Upper lobe of left lung (tissue), 6 donors: Measurements from ENCODE around the gene IGIP. TPM values are rescaled to one million over a fixed set of nuclear protein-coding genes. Genes with fewer than 3 reads are reported as not detected.
A peak's percentile ranks its signal among the peaks of the same experiment; 100 is the strongest.

Source experiments
- ATAC-seq, 2 donors: fragments of 200-7000 bp; cut with Tn5 transposase; one replicate each; pipeline ENCODE4 v1.9.1; 2022; ENCODE audit warnings: mild to moderate bottlenecking in 2 of 2, moderate library complexity in 2 of 2; ENCODE audit not compliant: low FRiP score in 2 of 2
- DNase-seq, 2 donors: peaks; one replicate each; pipeline ENCODE4 v3.0.0-alpha.2; 2019 to 2020
- H3K27ac ChIP-seq, 4 donors: fragments of 200-600 bp; sonication (generic); one replicate each; pipeline ENCODE4 v1.5.1; 2016 to 2019
- H3K27me3 ChIP-seq, 4 donors: fragments of 200-600 bp; sonication (generic); one replicate each; pipeline ENCODE4 v1.5.1; 2017 to 2019
- H3K36me3 ChIP-seq, 4 donors: fragments of 200-600 bp; sonication (generic); one replicate each; pipeline ENCODE4 v1.5.1; 2016 to 2019
- H3K4me1 ChIP-seq, 4 donors: fragments of 200-600 bp; sonication (generic); one replicate each; pipeline ENCODE4 v1.5.1; 2018 to 2019
- H3K4me3 ChIP-seq, 4 donors: fragments of 200-600 bp; sonication (generic); one replicate each; pipeline ENCODE4 v1.5.1; 2017 to 2019; ENCODE audit warnings: mild to moderate bottlenecking in 2 of 4, moderate library complexity in 1 of 4
- H3K9me3 ChIP-seq, 4 donors: fragments of 200-600 bp; sonication (generic); one replicate each; pipeline ENCODE4 v1.5.1; 2018 to 2019
- EP300 ChIP-seq, 4 donors: sonication (generic); formaldehyde crosslinking; IDR thresholded peaks; one replicate each; pipeline ENCODE4 v1.5.1; 2017; ENCODE audit warnings: antibody characterized with exemption in 4 of 4, control low read depth in 2 of 4
- POLR2A ChIP-seq, 4 donors: fragments of 450-650 bp; IDR thresholded peaks; one replicate each; pipeline ENCODE4 v1.5.1; 2016 to 2017; ENCODE audit warnings: antibody characterized with exemption in 4 of 4, mild to moderate bottlenecking in 2 of 4
- POLR2AphosphoS5 ChIP-seq, 2 donors: sonication (generic); formaldehyde crosslinking; IDR thresholded peaks; one replicate each; pipeline ENCODE4 v1.5.1; 2017; ENCODE audit warnings: antibody characterized with exemption in 2 of 2
- WGBS, 2 donors: methylation state at CpG; one replicate each; pipeline ENCODE4 v1.1.5; 2017 to 2018; 5-methylcytosine and 5-hydroxymethylcytosine counted together
- total RNA-seq, 6 donors: library from RNA; depleted of rRNA in 4 of 6; stranded (reverse); fragments of >200 nt in 4 of 6; gene quantifications; one replicate each; pipeline versions ENCODE4 v1.1.0 to v1.2.1, GENCODE V29; 2016 to 2021
- TF ChIP-seq, protein P1 (sequence below), 6 experiments: fragments of 450-650 bp in 4 of 6; fragments of 200-600 bp in 2 of 6; sonication (generic) in 2 of 6; IDR thresholded peaks; one replicate each; pipeline ENCODE4 v1.5.1; 2016 to 2019; ENCODE audit warnings: antibody characterized with exemption in 6 of 6
- donor health status: DM: no; HTN: no; CAD: no; lungs with moderate emphysema.
- donor health status: DM: no; HTN: yes; CAD: no; lungs with severe emphysema.

IGIP gene
- total RNA-seq, 6 donors from 2014 or later, result 8.4 to 32.8 (median 11.8) TPM

DNA sequence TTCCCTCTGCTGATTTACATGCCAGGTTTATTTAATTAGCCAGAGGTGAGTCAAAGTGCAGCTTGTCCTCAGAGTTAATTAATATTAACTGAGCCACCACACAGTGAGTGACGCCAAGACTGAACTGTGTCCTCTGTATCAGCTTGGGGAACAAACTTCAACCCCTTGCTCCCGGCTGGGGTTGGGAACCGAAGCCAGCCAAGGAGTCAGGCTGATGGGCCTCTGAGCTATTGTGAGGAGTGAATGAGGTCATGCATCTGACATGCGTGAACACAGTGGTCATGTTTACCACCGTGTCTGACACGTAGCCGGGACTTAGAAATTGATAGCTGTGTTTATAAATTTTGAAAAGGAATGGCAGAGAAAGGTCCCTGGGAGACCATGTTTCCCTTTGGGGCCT is 17.1 kb downstream of the IGIP start:
- Histone ChIP-seq H3K4me3 (no peak overlapping the region), H3K9me3 (no peaks in the 10 kb centered on the region), H3K27ac (no peak overlapping the region), H3K36me3 (no peaks in the 10 kb centered on the region), H3K27me3 (no peaks in the 10 kb centered on the region), H3K4me1 (peaks cover 31 to 38% (median 35%) of the 10 kb centered on the region in 4 donors)
- ATAC-seq, result no peak
- WGBS, 2 donors, result 91 to 95% methylated on average over 7 of the region's 7 CpGs
- DNase-seq, result no peak
- TF ChIP-seq POLR2AphosphoS5 (IDR thresholded peaks at IDR 0.05), result no peak

- ATAC-seq (no peak), DNase-seq (no peak)
- Histone ChIP-seq H3K27ac (no peak overlapping the region), H3K9me3 (no peaks in the 10 kb centered on the region), H3K4me3 (no peak overlapping the region), H3K36me3 (no peaks in the 10 kb centered on the region), H3K4me1 (peaks cover 31 to 38% (median 35%) of the 10 kb centered on the region in 4 donors), H3K27me3 (no peaks in the 10 kb centered on the region)
- no peak for TF ChIP-seq POLR2A (IDR thresholded peaks at IDR 0.05)
- TF ChIP-seq, protein P1, sequence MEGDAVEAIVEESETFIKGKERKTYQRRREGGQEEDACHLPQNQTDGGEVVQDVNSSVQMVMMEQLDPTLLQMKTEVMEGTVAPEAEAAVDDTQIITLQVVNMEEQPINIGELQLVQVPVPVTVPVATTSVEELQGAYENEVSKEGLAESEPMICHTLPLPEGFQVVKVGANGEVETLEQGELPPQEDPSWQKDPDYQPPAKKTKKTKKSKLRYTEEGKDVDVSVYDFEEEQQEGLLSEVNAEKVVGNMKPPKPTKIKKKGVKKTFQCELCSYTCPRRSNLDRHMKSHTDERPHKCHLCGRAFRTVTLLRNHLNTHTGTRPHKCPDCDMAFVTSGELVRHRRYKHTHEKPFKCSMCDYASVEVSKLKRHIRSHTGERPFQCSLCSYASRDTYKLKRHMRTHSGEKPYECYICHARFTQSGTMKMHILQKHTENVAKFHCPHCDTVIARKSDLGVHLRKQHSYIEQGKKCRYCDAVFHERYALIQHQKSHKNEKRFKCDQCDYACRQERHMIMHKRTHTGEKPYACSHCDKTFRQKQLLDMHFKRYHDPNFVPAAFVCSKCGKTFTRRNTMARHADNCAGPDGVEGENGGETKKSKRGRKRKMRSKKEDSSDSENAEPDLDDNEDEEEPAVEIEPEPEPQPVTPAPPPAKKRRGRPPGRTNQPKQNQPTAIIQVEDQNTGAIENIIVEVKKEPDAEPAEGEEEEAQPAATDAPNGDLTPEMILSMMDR (IDR thresholded peaks at IDR 0.05), result no peak
- TF ChIP-seq EP300 (IDR thresholded peaks at IDR 0.05), result no peak
- TF ChIP-seq POLR2AphosphoS5 (IDR thresholded peaks at IDR 0.05), result no peak
- 93 to 100% methylated on average over 3 of the region's 3 CpGs for WGBS, 2 donors
These were observed 18.0 kb downstream of the IGIP start for GRCh38 chr5:140143521-140144258.

- Histone ChIP-seq H3K36me3 (no peaks in the 10 kb centered on the region), H3K9me3 (no peaks in the 10 kb centered on the region), H3K27me3 (no peaks in the 10 kb centered on the region), H3K4me3 (peak overlapping the region in 2 of 4 donors; percentile 41 to 43), H3K4me1 (peaks cover 29 to 37% (median 34%) of the 10 kb centered on the region in 4 donors), H3K27ac (peak overlapping the region in 2 of 4 donors; percentile 65 to 79)
- no peak for DNase-seq
- TF ChIP-seq POLR2A (IDR thresholded peaks at IDR 0.05) (no peak), POLR2AphosphoS5 (IDR thresholded peaks at IDR 0.05) (no peak)
- TF ChIP-seq, protein P1 (IDR thresholded peaks at IDR 0.05), result no peak
- ATAC-seq, result no peak
- WGBS, 2 donors, result 78 to 87% methylated on average over 3 of the region's 3 CpGs
These were observed 19.5 kb downstream of the IGIP start for GRCh38 chr5:140145256-140145655.

- TF ChIP-seq POLR2A (IDR thresholded peaks at IDR 0.05), result no peak
- TF ChIP-seq, protein P1 (IDR thresholded peaks at IDR 0.05), result peak; percentile 71 to 95 (median 87)
- H3K36me3 ChIP-seq, result no peaks in the 10 kb centered on the region
- peaks cover 22 to 30% (median 28%) of the 10 kb centered on the region in 4 donors for H3K4me1 ChIP-seq
- no peaks in the 10 kb centered on the region for H3K9me3 ChIP-seq
- WGBS, 2 donors, result 0 to 30% methylated on average over 4 to 32 of the region's 64 CpGs
- DNase-seq (peak; percentile 75 to 96), ATAC-seq (peak; percentile 85 to 95)
- peak overlapping the region in 3 of 4 donors; percentile 22 to 43 (median 41) for H3K4me3 ChIP-seq
- no peaks in the 10 kb centered on the region for H3K27me3 ChIP-seq
- H3K27ac ChIP-seq, result peak overlapping the region; percentile 2 to 79 (median 58)
These were observed 20.2 kb downstream of the IGIP start for GRCh38 chr5:140145818-140146522.

- no peaks in the 10 kb centered on the region for H3K27me3 ChIP-seq
- no peaks in the 10 kb centered on the region for H3K9me3 ChIP-seq
- DNase-seq, result no peak
- peaks cover 21 to 29% (median 27%) of the 10 kb centered on the region in 4 donors for H3K4me1 ChIP-seq
- TF ChIP-seq, protein P1 (IDR thresholded peaks at IDR 0.05), result no peak
- TF ChIP-seq POLR2A (IDR thresholded peaks at IDR 0.05) (no peak), POLR2AphosphoS5 (IDR thresholded peaks at IDR 0.05) (no peak), EP300 (IDR thresholded peaks at IDR 0.05) (no peak)
- no peaks in the 10 kb centered on the region for H3K36me3 ChIP-seq
- H3K27ac ChIP-seq, result peak overlapping the region in 3 of 4 donors; percentile 2 to 79 (median 65)
- WGBS, 2 donors, result 55 to 63% methylated on average over 14 of the region's 14 CpGs
- H3K4me3 ChIP-seq, result peak overlapping the region in 2 of 4 donors; percentile 41 to 43
- no peak for ATAC-seq
These were observed 20.7 kb downstream of the IGIP start for GRCh38 chr5:140146523-140146842.
